Erythroblast (primary cell): Measurements from ENCODE around the gene MAP3K9.

Experiments
- GATA1 ChIP-seq: IDR thresholded peaks from 2 replicates; pipeline ENCODE4 v1.6.1; 2011; ENCODE audit warnings: low read depth, mild to moderate bottlenecking, control low read depth, low read length, moderate library complexity
- POLR2A ChIP-seq: IDR thresholded peaks from 2 replicates; pipeline ENCODE4 v1.6.1; 2011; ENCODE audit warnings: mild to moderate bottlenecking, low read length

- TF ChIP-seq POLR2A: no peak
- no peak for TF ChIP-seq GATA1
Measured at GRCh38 chr14:70696026-70696425, 113.3 kb downstream of the MAP3K9 start.
